ENCODE measurements around the gene TRMT6.

Gene TRMT6

GRCh38 chr20:5931411-5931810 is 18.9 kb downstream of the TRMT6 start:
- no peak for DNase-seq
- Histone ChIP-seq H3K4me3 (ENCODE audit: low read depth, low read length) (no peak overlapping the region), H3K27me3 (ENCODE audit: insufficient read depth, low read depth, severe bottlenecking) (no peaks in the 10 kb centered on the region), H3K36me3 (no peaks in the 10 kb centered on the region), H3K27ac (no peak overlapping the region), H3K9me3 (ENCODE audit: severe bottlenecking) (no peaks in the 10 kb centered on the region)
- no peak for TF ChIP-seq CTCF (IDR thresholded peaks at IDR 0.05; ENCODE audit: low read depth, low read length)

GRCh38 chr20:5928836-5929715 is 21.3 kb downstream of the TRMT6 start:
- no peak for DNase-seq
- Histone ChIP-seq H3K9me3 (ENCODE audit: severe bottlenecking) (no peaks in the 10 kb centered on the region), H3K4me3 (ENCODE audit: low read depth, low read length) (no peak overlapping the region), H3K27ac (no peak overlapping the region), H3K36me3 (peaks cover 12% of the 10 kb centered on the region), H3K27me3 (ENCODE audit: insufficient read depth, low read depth, severe bottlenecking) (no peaks in the 10 kb centered on the region)
- no peak for TF ChIP-seq CTCF (IDR thresholded peaks at IDR 0.05; ENCODE audit: low read depth, low read length)

GRCh38 chr20:5927749-5928462 is 22.4 kb downstream of the TRMT6 start:
- Histone ChIP-seq H3K36me3 (peaks cover 19% of the 10 kb centered on the region), H3K4me3 (ENCODE audit: low read depth, low read length) (no peak overlapping the region), H3K9me3 (ENCODE audit: severe bottlenecking) (no peaks in the 10 kb centered on the region), H3K27me3 (ENCODE audit: insufficient read depth, low read depth, severe bottlenecking) (no peaks in the 10 kb centered on the region), H3K27ac (no peak overlapping the region)
- no peak for TF ChIP-seq CTCF (IDR thresholded peaks at IDR 0.05; ENCODE audit: low read depth, low read length)
- DNase-seq, result no peak

GRCh38 chr20:5925551-5925950 is 24.8 kb downstream of the TRMT6 start:
- DNase-seq, result peak; percentile 16
- no peaks in the 10 kb centered on the region for H3K27me3 ChIP-seq (ENCODE audit: insufficient read depth, low read depth, severe bottlenecking)
- no peak overlapping the region for H3K4me3 ChIP-seq (ENCODE audit: low read depth, low read length)
- peaks cover 36% of the 10 kb centered on the region for H3K36me3 ChIP-seq
- H3K9me3 ChIP-seq (ENCODE audit: severe bottlenecking), result no peaks in the 10 kb centered on the region
- H3K27ac ChIP-seq, result no peak overlapping the region
- TF ChIP-seq CTCF (IDR thresholded peaks at IDR 0.05; ENCODE audit: low read depth, low read length), result no peak

- DNase-seq, result no peak
- Histone ChIP-seq H3K27ac (no peak overlapping the region), H3K27me3 (ENCODE audit: insufficient read depth, low read depth, severe bottlenecking) (no peaks in the 10 kb centered on the region), H3K36me3 (peaks cover 48% of the 10 kb centered on the region), H3K9me3 (ENCODE audit: severe bottlenecking) (no peaks in the 10 kb centered on the region), H3K4me3 (ENCODE audit: low read depth, low read length) (no peak overlapping the region)
- TF ChIP-seq CTCF (IDR thresholded peaks at IDR 0.05; ENCODE audit: low read depth, low read length), result no peak
Measured at GRCh38 chr20:5923493-5923892, 26.8 kb downstream of the TRMT6 start.
